Keratinocyte (primary cell): ENCODE results near the gene AKT1. TPM values are rescaled to one million over a fixed set of nuclear protein-coding genes. Genes with fewer than 3 reads are reported as not detected.
"Not testable (repeated sequence)": the region's sequence is repeated elsewhere in the genome, so short reads cannot be mapped to it uniquely, and the experiment has no call there.

Experiments
- DNase-seq: peaks from one replicate; pipeline ENCODE4 v3.0.0-alpha.2; 2011; ENCODE audit warnings: low read depth, missing footprints, low spot score
- FAIRE-seq: peaks from 2 replicates; lab custom pipeline; 2011; peaks lifted over from hg19 to GRCh38; lab: Jason Lieb, UNC
- H2AFZ ChIP-seq: 2 replicates; pipeline ENCODE4 v1.6.0; 2012; ENCODE audit warnings: low read length, control low read depth, inconsistent platforms; ENCODE audit not compliant: control insufficient read depth
- H3K27ac ChIP-seq: 2 replicates; pipeline ENCODE4 v1.5.1; 2011; ENCODE audit warnings: low read length; ENCODE audit not compliant: control insufficient read depth, insufficient read depth
- H3K27me3 ChIP-seq: 3 replicates; pipeline ENCODE4 v1.6.0; 2011; ENCODE audit warnings: low read length; ENCODE audit not compliant: control insufficient read depth, insufficient read depth; ENCODE audit errors: extremely low read depth
- H3K36me3 ChIP-seq, 2 experiments: 2 replicates in 1 of 2; 3 replicates in 1 of 2; pipeline ENCODE4 v1.5.1; 2011; ENCODE audit warnings: low read length in 2 of 2, mild to moderate bottlenecking in 1 of 2; ENCODE audit not compliant: control insufficient read depth in 2 of 2, insufficient read depth in 2 of 2; ENCODE audit errors: extremely low read depth in 1 of 2
- H3K4me1 ChIP-seq: 3 replicates; pipeline ENCODE4 v1.5.1; 2011; ENCODE audit warnings: low read length; ENCODE audit not compliant: control insufficient read depth, insufficient read depth; ENCODE audit errors: extremely low read depth
- H3K4me2 ChIP-seq: 3 replicates; pipeline ENCODE4 v1.6.0; 2011; ENCODE audit warnings: low read depth, low read length; ENCODE audit not compliant: control insufficient read depth, insufficient read depth; ENCODE audit errors: extremely low read depth
- H3K4me3 ChIP-seq, 3 experiments: fragments of 200-600 bp in 1 of 3; sonication (generic) in 1 of 3; 2 replicates in 2 of 3; 3 replicates in 1 of 3; pipeline ENCODE4 v1.5.1; 2011 to 2016; ENCODE audit warnings: low read length in 3 of 3, mild to moderate bottlenecking in 3 of 3, control low read depth in 2 of 3, inconsistent platforms in 1 of 3, low read depth in 1 of 3, mixed read lengths in 1 of 3, mixed run types in 1 of 3, moderate library complexity in 1 of 3; ENCODE audit not compliant: control insufficient read depth in 2 of 3, insufficient read depth in 2 of 3; ENCODE audit errors: extremely low read depth in 1 of 3
- H3K79me2 ChIP-seq: 2 replicates; pipeline ENCODE4 v1.6.0; 2012; ENCODE audit warnings: low read length; ENCODE audit not compliant: control insufficient read depth, insufficient read depth
- H3K9ac ChIP-seq: 3 replicates; pipeline ENCODE4 v1.6.0; 2011; ENCODE audit warnings: low read length; ENCODE audit not compliant: control insufficient read depth, insufficient read depth; ENCODE audit errors: extremely low read depth
- H3K9me1 ChIP-seq: 3 replicates; pipeline ENCODE4 v1.6.0; 2011; ENCODE audit warnings: low read length; ENCODE audit not compliant: control insufficient read depth, insufficient read depth; ENCODE audit errors: extremely low read depth
- H3K9me3 ChIP-seq: 2 replicates; pipeline ENCODE4 v1.5.1; 2012; ENCODE audit warnings: low read depth, low read length; ENCODE audit not compliant: control insufficient read depth
- H4K20me1 ChIP-seq: 3 replicates; pipeline ENCODE4 v1.6.0; 2011; ENCODE audit warnings: low read length; ENCODE audit not compliant: control insufficient read depth, insufficient read depth; ENCODE audit errors: extremely low read depth
- CTCF ChIP-seq, 3 experiments: IDR thresholded peaks in 1 of 3; conservative IDR thresholded peaks in 1 of 3; optimal IDR thresholded peaks in 1 of 3; 2 replicates in 2 of 3; 3 replicates in 1 of 3; pipeline versions ENCODE3 to v1.5.1; 2011; ENCODE audit warnings: low read length in 3 of 3, mild to moderate bottlenecking in 3 of 3, moderate library complexity in 2 of 3, control low read depth in 1 of 3, inconsistent platforms in 1 of 3; ENCODE audit not compliant: insufficient read depth in 2 of 3; ENCODE audit errors: extremely low read depth in 1 of 3
- EZH2 ChIP-seq: IDR thresholded peaks from one replicate; pipeline ENCODE4 v1.6.1; 2012; ENCODE audit warnings: inconsistent platforms, mild to moderate bottlenecking, low read length, moderate library complexity
- dilution Hi-C: fragments of 300-500 bp; cut with MboI; formaldehyde crosslinking; loops from one replicate; pipeline ENCODE4 v1.7.0; 2020; ENCODE audit warnings: low sequenced_read_pairs; ENCODE audit not compliant: extremely low pct_ligation_motif_present
- polyA plus RNA-seq, 5 experiments: library from polyadenylated mRNA; depleted of rRNA in 3 of 5; stranded (reverse) in 3 of 5; stranded (forward) in 1 of 5; unstranded in 1 of 5; fragments of >200 nt; gene quantifications; 1 replicate in 1 of 5; 2 replicates in 3 of 5; 3 replicates in 1 of 5; pipeline versions ENCODE4 v1.2.1 to v1.2.3, GENCODE V29; 2011 to 2012; ENCODE audit warnings: missing spikeins in 2 of 5, low read depth in 1 of 5, low replicate concordance in 1 of 5

Gene AKT1
- polyA plus RNA-seq, 1 donor (not counting 4 experiments of a cell fraction or from before 2014, with no cell fraction given): 82.3 TPM

GRCh38 chr14:104816616-104816884, 21.0 kb upstream of the AKT1 start:
- no peaks in the 10 kb centered on the region for H4K20me1 ChIP-seq
- TF ChIP-seq EZH2 (no peak), CTCF (optimal IDR thresholded peaks at IDR 0.05 in 1 of 3, IDR thresholded peaks at IDR 0.05 in 1 of 3, conservative IDR thresholded peaks at IDR 0.05 in 1 of 3; ENCODE audit: extremely low read depth in 1 of 3, insufficient read depth in 2 of 3, low read length in 3 of 3) (no peak)
- FAIRE-seq: no peak
- H3K9me3 ChIP-seq: no peaks in the 10 kb centered on the region
- peak overlapping the region; percentile 98 for H2AFZ ChIP-seq
- no peaks in the 10 kb centered on the region for H3K9me1 ChIP-seq
- H3K27ac ChIP-seq: peak overlapping the region; percentile 75
- dilution Hi-C loops: no loop called here
- H3K4me1 ChIP-seq: peaks cover 11% of the 10 kb centered on the region
- peak overlapping the region; percentile 92 for H3K9ac ChIP-seq
- H3K79me2 ChIP-seq: peaks cover 3% of the 10 kb centered on the region
- DNase-seq: no peak
- H3K4me2 ChIP-seq: peak overlapping the region; percentile 74
- peak overlapping the region; percentile 67 to 89 (median 82) for H3K4me3 ChIP-seq
- no peaks in the 10 kb centered on the region for H3K36me3 ChIP-seq
- no peaks in the 10 kb centered on the region for H3K27me3 ChIP-seq

GRCh38 chr14:104814701-104815100, 19.2 kb upstream of the AKT1 start:
- H3K36me3 ChIP-seq, H3K27ac ChIP-seq, H3K9me3 ChIP-seq, H3K27me3 ChIP-seq, H4K20me1 ChIP-seq, H3K4me1 ChIP-seq, H3K9me1 ChIP-seq, DNase-seq, H2AFZ ChIP-seq, FAIRE-seq, dilution Hi-C loops, H3K79me2 ChIP-seq, H3K9ac ChIP-seq: not testable (repeated sequence)
- peak overlapping the region in 2 of 3 experiments; percentile 67 to 89 for H3K4me3 ChIP-seq
- H3K4me2 ChIP-seq: peak overlapping the region; percentile 74

- no peak overlapping the region for H3K27ac ChIP-seq
- H4K20me1 ChIP-seq: no peaks in the 10 kb centered on the region
- no peaks in the 10 kb centered on the region for H3K36me3 ChIP-seq
- no peak overlapping the region for H3K4me3 ChIP-seq
- DNase-seq (no peak), FAIRE-seq (no peak)
- H3K4me1 ChIP-seq: peaks cover 6% of the 10 kb centered on the region
- H3K9me3 ChIP-seq: no peaks in the 10 kb centered on the region
- no peak overlapping the region for H3K9ac ChIP-seq
- dilution Hi-C loops: no loop called here
- H3K79me2 ChIP-seq: peaks cover 3% of the 10 kb centered on the region
- no peaks in the 10 kb centered on the region for H3K27me3 ChIP-seq
- TF ChIP-seq CTCF (optimal IDR thresholded peaks at IDR 0.05 in 1 of 3, IDR thresholded peaks at IDR 0.05 in 1 of 3, conservative IDR thresholded peaks at IDR 0.05 in 1 of 3; ENCODE audit: extremely low read depth in 1 of 3, insufficient read depth in 2 of 3, low read length in 3 of 3) (no peak), EZH2 (no peak)
- no peak overlapping the region for H3K4me2 ChIP-seq
- H2AFZ ChIP-seq: no peak overlapping the region
- no peaks in the 10 kb centered on the region for H3K9me1 ChIP-seq
Observed at GRCh38 chr14:104813286-104813685, 17.7 kb upstream of the AKT1 start.
